HUES64 (cell line): ENCODE results near the gene ZNF850.
"Not testable (repeated sequence)": the region's sequence is repeated elsewhere in the genome, so short reads cannot be mapped to it uniquely, and the experiment has no call there.

Source experiments
- H3K27ac ChIP-seq: 2 replicates; pipeline ENCODE4 v1.7.0; 2013; ENCODE audit warnings: low read depth, low read length, inconsistent platforms
- H3K27me3 ChIP-seq: 2 replicates; pipeline ENCODE4 v1.6.1; 2013; ENCODE audit warnings: mild to moderate bottlenecking, low read length; ENCODE audit not compliant: insufficient read depth
- H3K36me3 ChIP-seq: 2 replicates; pipeline ENCODE4 v1.6.1; 2013; ENCODE audit warnings: mild to moderate bottlenecking, low read length; ENCODE audit not compliant: insufficient read depth
- H3K4me1 ChIP-seq: 2 replicates; pipeline ENCODE4 v1.6.1; 2013; ENCODE audit warnings: mild to moderate bottlenecking, low read length, moderate library complexity; ENCODE audit not compliant: insufficient read depth
- H3K4me3 ChIP-seq: 2 replicates; pipeline ENCODE4 v1.5.1; 2013; ENCODE audit warnings: mild to moderate bottlenecking, low read length, moderate library complexity
- H3K9ac ChIP-seq: 2 replicates; pipeline ENCODE4 v1.6.1; 2013; ENCODE audit warnings: mild to moderate bottlenecking, low read depth, low read length
- H3K9me3 ChIP-seq: 2 replicates; pipeline ENCODE4 v1.6.1; 2013; ENCODE audit warnings: low read depth, low read length; ENCODE audit not compliant: insufficient read depth
- WGBS: fragments of 150-250, 120-280 bp; methylation state at CpG from one replicate; pipeline ENCODE4 v1.1.7; 2013; ENCODE audit warnings: missing lambda C conversion rate; 5-methylcytosine and 5-hydroxymethylcytosine counted together

Gene ZNF850

DNA sequence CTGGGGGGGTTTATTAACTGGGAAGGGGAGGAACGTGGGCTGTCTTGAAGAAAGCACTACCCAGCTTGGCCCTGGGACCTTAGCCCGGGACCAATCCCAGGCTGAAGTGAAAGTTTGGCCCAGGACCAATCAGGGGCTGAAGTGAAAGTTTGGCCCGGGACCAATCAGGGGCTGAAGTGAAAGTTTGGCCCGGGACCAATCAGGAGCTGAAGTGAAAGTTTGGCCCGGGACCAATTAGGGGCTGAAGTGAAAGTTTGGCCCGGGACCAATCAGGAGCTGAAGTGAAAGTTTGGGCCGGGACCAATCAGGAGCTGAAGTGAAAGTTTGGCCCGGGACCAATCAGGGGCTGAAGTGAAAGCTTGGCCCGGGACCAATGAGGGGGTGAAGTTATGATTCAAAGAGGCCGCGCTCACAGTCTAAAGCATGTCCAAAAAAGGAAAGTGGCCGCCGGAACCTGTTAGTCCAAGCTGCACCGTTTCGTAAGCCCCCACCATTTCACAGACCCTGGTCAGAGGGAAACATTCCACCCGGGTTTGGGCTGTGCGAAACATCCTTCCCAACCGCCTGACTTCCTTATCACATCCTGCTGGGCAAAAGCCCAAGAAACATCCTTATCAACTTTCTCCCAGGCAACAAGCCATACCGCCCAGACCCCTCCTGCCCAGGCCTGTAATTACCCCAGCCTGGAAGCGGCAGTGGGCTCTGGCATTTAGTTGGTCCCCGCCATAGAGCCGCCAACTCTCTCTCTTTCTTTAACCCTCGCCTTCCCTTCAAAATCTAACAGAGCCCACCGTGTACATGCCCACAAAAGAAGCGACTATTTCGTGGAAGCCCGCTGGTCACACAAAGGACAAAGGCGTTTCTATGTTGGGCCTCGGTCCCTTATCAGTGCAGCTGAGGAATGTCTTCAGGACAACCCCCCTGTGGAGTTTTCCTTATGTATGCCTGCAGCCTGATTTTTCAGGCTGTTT is 1.1 kb downstream of the ZNF850 start:
- Histone ChIP-seq H3K4me3 (peak overlapping the region; percentile 88), H3K4me1 (no peaks in the 10 kb centered on the region), H3K9ac (peak overlapping the region; percentile 94), H3K27ac (peak overlapping the region; percentile 86), H3K9me3 (peaks cover 28% of the 10 kb centered on the region; the same call in 1 of the 2 replicates), H3K36me3 (peaks cover 28% of the 10 kb centered on the region), H3K27me3 (no peaks in the 10 kb centered on the region)
- WGBS, result 50% methylated on average over 29 of the region's 29 CpGs

- Histone ChIP-seq H3K4me3 (peak overlapping the region; percentile 24), H3K9ac (no peak overlapping the region), H3K27me3 (no peaks in the 10 kb centered on the region), H3K9me3 (peaks cover 98% of the 10 kb centered on the region), H3K4me1 (no peaks in the 10 kb centered on the region), H3K27ac (no peak overlapping the region), H3K36me3 (peaks cover 99% of the 10 kb centered on the region)
- 100% methylated on average over 4 of the region's 4 CpGs for WGBS
These were observed 22.4 kb downstream of the ZNF850 start for GRCh38 chr19:36750066-36750691.

- H3K4me1 ChIP-seq, H3K27me3 ChIP-seq, H3K9ac ChIP-seq, H3K27ac ChIP-seq: not testable (repeated sequence)
- 98% methylated on average over 8 of the region's 8 CpGs for WGBS
- peaks cover 98% of the 10 kb centered on the region for H3K36me3 ChIP-seq
- peaks cover 96% of the 10 kb centered on the region for H3K9me3 ChIP-seq
- peak overlapping the region; percentile 25 for H3K4me3 ChIP-seq
These were observed 23.0 kb downstream of the ZNF850 start for GRCh38 chr19:36749613-36750012.

DNA sequence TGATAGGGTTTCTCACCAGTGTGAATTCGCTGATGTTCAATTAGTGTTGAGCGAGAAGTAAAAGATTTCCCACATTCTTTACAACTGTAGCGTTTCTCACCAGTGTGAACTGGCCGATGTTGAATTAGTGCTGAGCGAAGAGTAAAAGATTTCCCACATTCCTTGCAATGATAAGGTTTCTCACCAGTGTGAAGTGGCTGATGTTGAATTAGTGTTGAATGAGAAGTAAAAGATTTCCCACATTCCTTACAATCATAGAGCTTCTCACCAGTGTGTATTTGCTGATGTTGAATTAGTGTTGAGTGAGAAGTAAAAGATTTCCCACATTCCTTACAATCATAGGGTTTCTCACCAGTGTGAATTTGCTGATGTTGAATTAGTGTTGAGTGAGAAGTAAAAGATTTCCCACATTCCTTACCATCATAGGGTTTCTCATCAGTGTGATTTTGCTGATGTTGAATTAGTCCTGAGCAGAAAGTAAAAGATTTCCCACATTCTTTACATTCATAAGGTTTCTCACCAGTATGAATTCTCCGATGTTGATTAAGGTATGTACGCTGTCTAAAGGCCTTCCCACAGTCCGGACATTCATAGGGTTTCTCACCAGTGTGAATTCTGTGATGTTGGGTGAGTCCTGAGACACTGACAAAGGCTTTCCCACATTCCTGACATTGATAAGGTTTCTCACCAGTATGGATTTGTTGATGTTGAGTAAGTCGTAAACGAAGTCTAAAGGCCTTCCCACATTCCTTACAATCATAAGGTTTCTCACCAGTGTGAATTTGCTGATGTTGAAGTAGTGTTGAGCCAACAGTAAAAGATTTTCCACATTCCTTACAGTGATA is 24.0 kb downstream of the ZNF850 start:
- Histone ChIP-seq H3K9me3 (peaks cover 95% of the 10 kb centered on the region), H3K36me3 (peaks cover 92% of the 10 kb centered on the region), H3K27me3 (no peaks in the 10 kb centered on the region), H3K4me1 (no peaks in the 10 kb centered on the region), H3K9ac (no peak overlapping the region), H3K4me3 (peak overlapping the region; percentile 25), H3K27ac (no peak overlapping the region)
- WGBS, result 96% methylated on average over 8 of the region's 10 CpGs

DNA sequence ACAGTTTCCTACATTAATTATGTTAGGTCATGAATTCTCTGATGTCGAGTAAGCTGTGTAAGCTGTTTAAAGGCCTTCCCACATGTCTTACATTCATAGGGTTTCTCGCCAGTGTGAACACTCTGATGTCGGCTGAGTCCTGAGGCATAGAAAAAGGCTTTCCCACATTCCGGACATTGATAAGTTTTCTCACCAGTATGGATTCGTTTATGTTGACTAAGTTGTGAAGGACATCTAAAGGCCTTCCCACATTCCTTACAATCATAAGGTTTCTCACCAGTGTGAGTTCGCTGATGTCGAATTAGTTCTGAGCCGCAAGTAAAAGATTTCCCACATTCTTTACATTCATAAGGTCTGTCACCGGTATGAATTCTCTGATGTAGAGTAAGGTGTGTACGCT is 24.9 kb downstream of the ZNF850 start:
- H3K4me1 ChIP-seq, result no peaks in the 10 kb centered on the region
- H3K4me3 ChIP-seq, result peak overlapping the region; percentile 3
- peaks cover 83% of the 10 kb centered on the region for H3K36me3 ChIP-seq
- no peak overlapping the region for H3K27ac ChIP-seq
- H3K27me3 ChIP-seq, result no peaks in the 10 kb centered on the region
- H3K9me3 ChIP-seq, result peaks cover 91% of the 10 kb centered on the region
- 95% methylated on average over 9 of the region's 10 CpGs for WGBS
- no peak overlapping the region for H3K9ac ChIP-seq

DNA sequence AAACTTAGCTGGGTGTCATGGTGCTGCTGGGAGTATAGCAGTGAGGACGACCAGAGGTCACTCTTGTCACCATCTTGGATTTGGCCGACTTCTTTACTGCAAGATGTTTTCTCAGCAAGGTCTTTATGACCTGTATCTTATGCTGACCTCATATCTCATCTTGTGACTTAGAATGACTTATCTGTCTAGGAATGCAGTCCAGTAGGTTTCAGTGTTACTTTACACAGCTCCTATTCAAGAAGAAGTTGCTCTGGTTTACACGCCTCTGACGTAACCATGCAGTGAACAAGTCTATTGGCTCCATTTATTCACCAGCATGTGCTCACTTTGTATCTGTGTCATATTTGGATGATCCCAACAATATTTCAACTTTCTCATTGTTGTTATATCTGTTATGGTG is 26.7 kb downstream of the ZNF850 start:
- H3K9ac ChIP-seq, result no peak overlapping the region
- peaks cover 82% of the 10 kb centered on the region for H3K9me3 ChIP-seq
- H3K27ac ChIP-seq, result no peak overlapping the region
- WGBS, result 97% methylated on average over 4 of the region's 4 CpGs
- H3K27me3 ChIP-seq, result no peaks in the 10 kb centered on the region
- no peak overlapping the region for H3K4me3 ChIP-seq
- H3K4me1 ChIP-seq, result no peaks in the 10 kb centered on the region
- H3K36me3 ChIP-seq, result peaks cover 64% of the 10 kb centered on the region

DNA sequence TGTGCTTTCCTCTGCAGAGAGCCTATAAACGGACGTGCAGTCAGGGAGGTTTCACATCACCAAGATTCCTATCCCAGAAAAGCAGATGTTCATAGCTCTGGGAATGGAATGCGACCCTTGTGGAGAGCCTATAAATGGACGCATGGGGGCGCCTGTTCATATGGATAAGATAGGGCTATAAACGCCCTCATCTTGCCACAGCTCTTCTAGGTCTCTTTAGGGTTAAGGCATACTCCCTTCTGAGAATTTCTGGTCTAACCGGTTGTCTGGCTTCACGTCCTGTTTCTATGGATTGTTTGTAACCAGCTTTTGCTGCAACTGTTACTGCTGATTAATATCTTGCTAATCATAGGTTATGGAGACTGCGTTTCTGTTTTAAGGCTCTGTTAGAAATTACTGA is 36.4 kb downstream of the ZNF850 start:
- WGBS, result 91% methylated on average over 8 of the region's 9 CpGs
- not testable (repeated sequence) for H3K4me1 ChIP-seq, H3K36me3 ChIP-seq, H3K27me3 ChIP-seq, H3K27ac ChIP-seq, H3K4me3 ChIP-seq, H3K9ac ChIP-seq
- H3K9me3 ChIP-seq, result peaks cover 73% of the 10 kb centered on the region

DNA sequence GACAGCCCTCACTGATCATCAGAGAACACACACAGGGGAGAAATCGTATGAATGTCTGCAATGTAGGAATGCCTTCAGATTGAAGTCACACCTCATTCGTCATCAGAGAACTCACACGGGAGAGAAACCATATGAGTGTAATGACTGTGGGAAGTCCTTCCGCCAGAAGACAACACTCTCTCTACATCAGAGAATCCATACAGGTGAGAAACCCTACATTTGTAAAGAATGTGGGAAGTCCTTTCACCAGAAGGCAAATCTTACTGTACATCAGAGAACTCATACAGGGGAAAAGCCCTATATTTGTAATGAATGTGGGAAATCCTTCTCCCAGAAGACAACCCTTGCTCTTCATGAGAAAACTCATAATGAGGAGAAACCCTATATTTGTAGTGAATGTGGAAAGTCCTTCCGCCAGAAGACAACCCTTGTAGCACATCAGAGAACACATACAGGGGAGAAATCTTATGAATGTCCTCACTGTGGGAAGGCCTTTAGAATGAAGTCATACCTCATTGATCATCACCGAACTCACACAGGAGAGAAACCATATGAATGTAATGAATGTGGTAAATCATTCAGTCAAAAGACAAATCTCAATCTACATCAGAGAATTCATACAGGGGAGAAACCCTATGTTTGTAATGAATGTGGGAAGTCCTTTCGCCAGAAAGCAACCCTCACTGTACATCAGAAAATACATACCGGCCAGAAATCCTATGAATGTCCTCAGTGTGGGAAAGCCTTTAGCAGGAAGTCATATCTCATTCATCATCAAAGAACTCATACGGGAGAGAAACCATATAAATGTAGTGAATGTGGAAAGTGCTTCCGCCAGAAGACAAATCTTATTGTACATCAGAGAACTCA is 52.7 kb downstream of the ZNF850 start:
- 100% methylated on average over 3 of the region's 10 CpGs for WGBS
- H3K27ac ChIP-seq, result no peak overlapping the region
- peaks cover 93% of the 10 kb centered on the region for H3K9me3 ChIP-seq
- no peaks in the 10 kb centered on the region for H3K4me1 ChIP-seq
- no peaks in the 10 kb centered on the region for H3K27me3 ChIP-seq
- H3K36me3 ChIP-seq, result peaks cover 77% of the 10 kb centered on the region
- H3K9ac ChIP-seq, result no peak overlapping the region
- H3K4me3 ChIP-seq, result peak overlapping the region; percentile 26

DNA sequence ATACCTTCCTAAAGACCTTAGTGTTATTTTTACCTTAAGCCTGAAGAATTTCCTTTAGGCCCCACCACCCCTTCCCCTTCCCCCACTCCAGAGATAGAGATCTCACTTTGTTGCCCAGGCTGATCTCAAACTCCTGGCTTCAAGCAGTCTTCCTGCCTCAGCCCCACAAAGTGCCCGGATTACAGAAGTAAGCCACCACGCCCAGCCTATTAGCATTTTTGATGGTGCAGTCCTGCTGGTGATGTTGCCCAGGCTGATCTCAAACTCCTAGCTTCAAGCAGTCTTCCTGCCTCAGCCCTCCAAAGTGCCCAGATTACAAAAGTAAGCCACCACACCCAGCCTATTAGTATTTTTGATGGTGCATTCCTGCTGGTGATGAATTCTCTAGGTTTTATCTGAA is 63.2 kb downstream of the ZNF850 start:
- H3K36me3 ChIP-seq, result peaks cover 74% of the 10 kb centered on the region

GRCh38 chr19:36707134-36707533 is 65.5 kb downstream of the ZNF850 start:
- H3K27ac ChIP-seq, result no peak overlapping the region
- H3K9me3 ChIP-seq, result peaks cover 82% of the 10 kb centered on the region
- no peaks in the 10 kb centered on the region for H3K27me3 ChIP-seq
- H3K4me1 ChIP-seq, result no peaks in the 10 kb centered on the region
- H3K9ac ChIP-seq, result no peak overlapping the region
- peaks cover 60% of the 10 kb centered on the region for H3K36me3 ChIP-seq
- H3K4me3 ChIP-seq, result no peak overlapping the region
- WGBS, result 46% methylated on average over 2 of the region's 2 CpGs

More for the DNA sequence above, 63.2 kb downstream of the ZNF850 start:
- Histone ChIP-seq H3K27me3 (no peaks in the 10 kb centered on the region), H3K9ac (no peak overlapping the region), H3K27ac (no peak overlapping the region), H3K4me3 (no peak overlapping the region), H3K4me1 (no peaks in the 10 kb centered on the region), H3K9me3 (peaks cover 95% of the 10 kb centered on the region)
- WGBS, result 97% methylated on average over 2 of the region's 2 CpGs
